GM12878 (cell line): Measurements from ENCODE around the gene PDLIM3. TPM values are rescaled to one million over a fixed set of nuclear protein-coding genes. Genes with fewer than 3 reads are reported as not detected.
"Not testable (repeated sequence)": the region's sequence is repeated elsewhere in the genome, so short reads cannot be mapped to it uniquely, and the experiment has no call there.

Source experiments
- ATAC-seq: fragments of 200-7000 bp; cut with Tn5 transposase; 3 replicates; pipeline ENCODE4 v1.9.1; 2020; ENCODE audit warnings: mild to moderate bottlenecking, moderate library complexity
- BruUV-seq: library from RNA; stranded (reverse); fragments of 400-500 nt; replicated peaks from 2 replicates; lab custom pipeline; 2021; lab: Mats Ljungman, UMichigan
- CTCF ChIA-PET: fragments of 300-600 bp; sonication (Branson Sonifier 250); formaldehyde crosslinking; extraction: SDS; loops from one replicate; lab custom pipeline; 2021; ENCODE audit warnings: inconsistent platforms; lab: Yijun Ruan, JAX
- POLR2A ChIA-PET: fragments of 350-600 bp; formaldehyde crosslinking; extraction: SDS; loops from one replicate; lab custom pipeline; 2021; ENCODE audit warnings: inconsistent platforms; lab: Charles Lee
- RAD21 ChIA-PET: fragments of 300-600 bp; sonication (Branson Sonifier 250); formaldehyde crosslinking; loops from one replicate; lab custom pipeline; 2023; ENCODE audit warnings: antibody characterized with exemption; ENCODE audit not compliant: unreplicated experiment; lab: Charles Lee
- SMC1A ChIA-PET: fragments of 300-600 bp; sonication (Branson Sonifier 250); formaldehyde crosslinking; loops from one replicate; lab custom pipeline; 2023; ENCODE audit not compliant: unreplicated experiment, uncharacterized antibody; lab: Charles Lee
- DNase-seq: peaks from one replicate; pipeline ENCODE4 v3.0.0-alpha.2; 2011; ENCODE audit warnings: low read depth, low spot score
- FAIRE-seq: peaks from 3 replicates; lab custom pipeline; 2011; peaks lifted over from hg19 to GRCh38; lab: Jason Lieb, UNC
- H2AFZ ChIP-seq: 2 replicates; pipeline ENCODE4 v1.6.0; 2011; ENCODE audit warnings: low read depth, low read length, control low read depth; ENCODE audit not compliant: control insufficient read depth
- H3K27ac ChIP-seq: 2 replicates; pipeline ENCODE4 v1.5.1; 2011; ENCODE audit warnings: control low read depth; ENCODE audit not compliant: control insufficient read depth, insufficient read depth
- H3K27me3 ChIP-seq, 2 experiments: replicated peaks in 1 of 2; 2 replicates each; pipeline versions ENCODE4 v1.6.0 to v1.6.1; 2011; ENCODE audit warnings: low read length in 1 of 2; ENCODE audit not compliant: control insufficient read depth in 2 of 2, insufficient read depth in 2 of 2
- H3K36me3 ChIP-seq, 2 experiments: 2 replicates each; pipeline ENCODE4 v1.5.1; 2011; ENCODE audit warnings: low read length in 1 of 2; ENCODE audit not compliant: control insufficient read depth in 2 of 2, insufficient read depth in 2 of 2
- H3K4me1 ChIP-seq: 2 replicates; pipeline ENCODE4 v1.6.1; 2011; ENCODE audit warnings: mild to moderate bottlenecking, low read length, moderate library complexity, mixed read lengths; ENCODE audit not compliant: control insufficient read depth, insufficient read depth
- H3K4me2 ChIP-seq: 2 replicates; pipeline ENCODE4 v1.6.0; 2011; ENCODE audit warnings: control low read depth; ENCODE audit not compliant: control insufficient read depth, insufficient read depth
- H3K4me3 ChIP-seq: fragments of 200-600 bp; sonication (generic); 2 replicates; pipeline ENCODE4 v1.5.1; 2016
- H3K79me2 ChIP-seq: 2 replicates; pipeline ENCODE4 v1.6.0; 2011; ENCODE audit warnings: low read length; ENCODE audit not compliant: control insufficient read depth, insufficient read depth
- H3K9ac ChIP-seq: 2 replicates; pipeline ENCODE4 v1.8.0; 2011; ENCODE audit warnings: low read length, control low read depth, mixed read lengths; ENCODE audit not compliant: control insufficient read depth, insufficient read depth
- H3K9me3 ChIP-seq: replicated peaks from 3 replicates; pipeline ENCODE4 v1.5.1; 2011; ENCODE audit warnings: mild to moderate bottlenecking, low read length; ENCODE audit not compliant: control insufficient read depth, insufficient read depth
- H4K20me1 ChIP-seq: 2 replicates; pipeline ENCODE4 v1.6.0; 2011; ENCODE audit not compliant: control insufficient read depth, insufficient read depth
- ATF7 ChIP-seq: fragments of 450-650 bp; IDR thresholded peaks from 2 replicates; pipeline ENCODE4 v1.6.1; 2016; ENCODE audit warnings: low read depth, mild to moderate bottlenecking
- E2F8 ChIP-seq: fragments of 450-650 bp; IDR thresholded peaks from 2 replicates; pipeline ENCODE4 v1.6.1; 2018; ENCODE audit warnings: mild to moderate bottlenecking, low read depth, moderate library complexity; ENCODE audit not compliant: partially characterized antibody
- E4F1 ChIP-seq: fragments of 450-650 bp; IDR thresholded peaks from 2 replicates; pipeline ENCODE4 v1.6.1; 2018; ENCODE audit warnings: borderline replicate concordance, mild to moderate bottlenecking; ENCODE audit not compliant: partially characterized antibody
- SUPT20H ChIP-seq: IDR thresholded peaks from 2 replicates; pipeline ENCODE4 v1.6.1; 2011; ENCODE audit warnings: low read depth, mild to moderate bottlenecking, low read length, moderate library complexity, borderline replicate concordance; ENCODE audit not compliant: control insufficient read depth
- WGBS: methylation state at CpG from one replicate; pipeline ENCODE4 v1.1.6; 2016; ENCODE audit warnings: low lambda C conversion rate; ENCODE audit not compliant: insufficient replicate concordance, insufficient coverage; ENCODE audit errors: missing lambda C conversion rate; 5-methylcytosine and 5-hydroxymethylcytosine counted together
- in situ Hi-C: fragments of 300-500 bp; cut with MboI; formaldehyde crosslinking; loops from 9 replicates; pipeline ENCODE4 v1.14.3; 2018; ENCODE audit warnings: mixed read lengths
- intact Hi-C: fragments of 100-400 bp; cut with micrococcal nuclease; formaldehyde crosslinking; loops from one replicate; pipeline ENCODE4 v1.14.2; 2022; ENCODE audit not compliant: unreplicated experiment
- polyA plus RNA-seq, 11 experiments: library from polyadenylated mRNA; depleted of rRNA in 4 of 11; unstranded in 6 of 11; stranded (reverse) in 5 of 11; fragments of >200 nt; fragmentation: Nextera tagmentation in 4 of 11; fragmentation: Illumina TruSeq in 1 of 11; extraction: Ambion mirVana in 4 of 11; extraction: Trizol in 1 of 11; gene quantifications; 1 replicate in 1 of 11; 2 replicates in 10 of 11; pipeline versions ENCODE4 v1.2.1 to v1.2.3, GENCODE V29; 2011 to 2016; ENCODE audit warnings: inconsistent platforms in 2 of 11, missing spikeins in 2 of 11, low read depth in 1 of 11
- total RNA-seq, 4 experiments: library from RNA; depleted of rRNA in 3 of 4; stranded (reverse); fragments of >200 nt in 3 of 4; fragmentation: Illumina TruSeq in 1 of 4; extraction: Trizol in 1 of 4; gene quantifications; 2 replicates each; pipeline versions ENCODE4 v1.2.1 to v1.2.3, GENCODE V29; 2013 to 2021

PDLIM3 gene
- total and polyA plus RNA-seq, 10 of the 15 experiments (the other 5 are each of a cell fraction or from before 2014, with no cell fraction given): 0.04 to 0.43 (median 0.08) TPM; not detected in 7

- TF ChIP-seq ATF7 (no peak), SUPT20H (no peak), E2F8 (no peak), E4F1 (no peak)
- no TSS peak for BruUV-seq
- ChIA-PET SMC1A (interaction anchor here (0.6 kb wide), 1 partner anchor 86 kb away, joined by 3 read pairs; no protein-coding TSS in a partner anchor), CTCF (interaction anchor here (1.2 kb wide), 2 partner anchors 14 to 86 kb away, joined by 3 read pairs; no protein-coding TSS in a partner anchor), RAD21 (no interaction called here), POLR2A (no interaction called here)
- intact Hi-C loops (no loop called here), in situ Hi-C loops (no loop called here)
- H3K27ac ChIP-seq: no peak overlapping the region
- FAIRE-seq: no peak
- H3K9me3 ChIP-seq: peaks cover 4% of the 10 kb centered on the region; the same call in 2 of the 3 replicates
- no peaks in the 10 kb centered on the region for H3K79me2 ChIP-seq
- no peak for ATAC-seq
- no peak overlapping the region for H2AFZ ChIP-seq
- H3K36me3 ChIP-seq: no peaks in the 10 kb centered on the region
- no peak for DNase-seq
- H4K20me1 ChIP-seq: no peaks in the 10 kb centered on the region
- H3K27me3 ChIP-seq: no peaks in the 10 kb centered on the region; a peak in 1 of 4 replicates
- WGBS: 59% methylated on average over 3 of the region's 3 CpGs
- H3K9ac ChIP-seq: no peak overlapping the region
- H3K4me2 ChIP-seq: no peak overlapping the region
- peaks cover 5% of the 10 kb centered on the region for H3K4me1 ChIP-seq
- no peak overlapping the region for H3K4me3 ChIP-seq
Observed at GRCh38 chr4:185512516-185512915, 22.8 kb downstream of the PDLIM3 start.

GRCh38 chr4:185511243-185511642 lies 24.1 kb downstream of the PDLIM3 start:
- 50% methylated on average over 2 of the region's 2 CpGs for WGBS
- H3K9me3 ChIP-seq, H3K4me3 ChIP-seq, in situ Hi-C loops, BruUV-seq, H2AFZ ChIP-seq, POLR2A ChIA-PET, FAIRE-seq, CTCF ChIA-PET, H3K4me2 ChIP-seq, H3K79me2 ChIP-seq, H3K27me3 ChIP-seq, intact Hi-C loops, H3K9ac ChIP-seq, ATAC-seq, H4K20me1 ChIP-seq, H3K36me3 ChIP-seq, H3K27ac ChIP-seq, RAD21 ChIA-PET, DNase-seq, SMC1A ChIA-PET, H3K4me1 ChIP-seq: not testable (repeated sequence)
